Epidermal melanocyte (primary cell): ENCODE results near the gene SNX20.

ENCODE experiments used
- DNase-seq: peaks from one replicate; pipeline ENCODE4 v3.0.0; 2011; ENCODE audit warnings: low spot score; ENCODE audit not compliant: insufficient read length

The SNX20 gene

DNA sequence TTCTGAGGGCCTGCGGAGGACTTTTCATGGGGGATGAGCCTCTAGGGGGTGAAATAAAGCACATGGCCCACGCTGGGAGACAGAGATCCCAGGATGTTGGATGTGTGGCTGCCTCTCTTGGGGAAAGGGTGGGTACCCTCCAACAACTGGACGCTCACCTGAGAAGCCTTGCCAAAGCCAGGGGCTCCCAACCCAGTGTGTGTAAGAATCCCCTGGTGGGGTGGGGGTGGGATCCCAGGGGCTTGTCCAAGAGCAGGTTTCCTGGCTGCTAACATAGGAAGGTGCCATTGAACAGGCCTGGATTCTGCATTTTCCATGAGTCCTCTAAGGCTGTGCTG, 587 bp downstream of the SNX20 start:
- no peak for DNase-seq

DNA sequence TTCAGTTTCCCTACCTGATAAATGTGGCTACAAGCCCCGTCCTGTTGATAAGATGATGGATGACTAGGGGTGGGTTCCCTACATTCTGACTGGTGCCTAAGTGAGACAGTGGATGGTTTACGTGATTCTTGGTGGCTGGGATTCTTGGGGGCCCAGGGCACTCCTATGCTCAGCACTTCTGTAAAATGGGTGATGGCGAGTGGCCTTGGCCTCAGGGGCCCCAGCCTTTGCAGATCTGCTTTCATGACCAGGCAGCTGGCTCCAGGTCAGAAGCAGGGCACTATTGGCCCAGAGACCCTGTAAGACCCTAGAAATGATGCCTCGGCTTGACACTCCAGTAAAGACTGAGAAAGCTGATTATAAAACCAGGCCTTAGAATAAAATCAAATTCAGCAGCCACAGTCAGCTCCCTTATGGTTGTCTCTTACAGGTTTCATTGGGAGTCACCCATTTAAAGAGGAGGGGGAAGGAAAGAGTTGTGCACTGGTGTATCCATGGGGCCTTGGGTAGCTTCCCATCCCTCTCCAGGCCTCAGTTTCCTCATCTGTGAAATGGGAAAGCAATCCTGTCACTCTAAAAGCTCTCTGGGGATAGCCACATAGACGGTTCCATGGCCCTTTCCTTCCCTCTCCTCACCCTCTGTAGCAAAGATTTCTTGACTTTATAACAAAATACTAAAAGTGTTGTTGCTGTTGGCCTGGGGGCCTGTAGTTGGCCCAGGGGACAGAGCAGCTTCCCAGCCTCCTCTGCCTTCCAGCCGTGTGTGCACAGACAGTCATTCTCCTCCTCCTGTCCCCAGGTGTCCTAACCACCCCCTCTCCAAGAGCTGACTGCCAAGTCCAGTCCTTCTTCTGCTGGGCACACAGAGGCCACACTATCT, 1.2 kb downstream of the SNX20 start:
- no peak for DNase-seq

DNA sequence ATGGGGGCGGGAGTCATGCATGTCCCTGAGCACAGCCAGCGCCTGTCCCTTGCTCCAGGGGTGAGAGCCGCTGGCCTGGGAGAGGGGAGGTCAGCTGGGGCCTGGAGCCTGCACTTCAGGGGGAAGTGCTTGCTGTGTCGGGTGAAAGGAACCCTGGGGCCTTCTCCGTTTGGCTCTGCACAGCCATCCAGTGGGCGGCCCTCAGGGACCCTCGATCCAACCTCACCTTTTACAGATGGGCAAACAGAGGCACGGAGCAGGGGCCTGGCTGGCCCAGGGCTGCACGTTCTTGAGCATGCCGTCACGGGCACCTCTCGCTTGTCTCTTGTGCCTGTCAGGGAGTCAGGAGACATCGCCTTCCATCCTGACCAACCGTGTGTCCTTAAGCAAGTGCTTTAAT, 1.8 kb downstream of the SNX20 start:
- DNase-seq = no peak

DNA sequence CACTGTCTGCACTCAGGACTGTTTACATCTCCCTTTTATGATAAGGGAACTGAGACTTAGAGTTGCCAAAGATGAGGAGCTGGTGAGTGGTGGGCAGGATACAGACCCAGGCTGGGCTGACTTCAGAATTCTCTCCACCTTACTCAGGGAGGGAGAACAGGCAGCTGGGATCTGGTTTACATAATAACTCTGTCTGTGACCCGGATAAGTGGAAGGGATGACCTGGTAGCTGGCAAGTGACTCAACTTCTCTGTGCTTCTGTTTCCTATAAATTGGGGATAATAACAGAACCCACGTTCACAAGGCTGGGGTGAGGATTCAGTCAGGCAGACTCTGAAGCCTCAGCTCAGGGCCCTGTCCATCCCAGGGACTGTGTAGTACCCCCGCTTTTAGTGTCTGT, 2.6 kb downstream of the SNX20 start:
- DNase-seq = no peak

DNA sequence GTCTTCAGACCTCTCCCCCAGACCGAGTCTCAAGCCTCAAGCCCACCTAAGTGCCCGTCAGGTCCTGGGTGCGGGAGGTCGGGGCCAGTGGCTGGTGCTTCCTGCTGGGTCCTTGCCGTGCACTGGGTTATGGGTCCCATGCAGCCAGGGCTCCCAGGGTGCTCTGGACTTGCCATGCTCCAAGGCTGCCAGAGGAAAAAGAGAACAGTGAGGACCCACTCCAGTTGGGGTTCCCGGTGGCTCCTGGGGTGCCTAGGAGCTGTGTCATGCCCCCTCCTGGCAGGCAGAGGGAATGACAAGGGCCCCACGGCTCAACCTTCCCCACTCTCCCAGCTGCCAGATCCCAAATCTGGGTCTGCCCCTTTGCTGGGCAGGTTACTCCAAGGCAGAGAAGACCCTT, 3.8 kb downstream of the SNX20 start:
- no peak for DNase-seq

DNA sequence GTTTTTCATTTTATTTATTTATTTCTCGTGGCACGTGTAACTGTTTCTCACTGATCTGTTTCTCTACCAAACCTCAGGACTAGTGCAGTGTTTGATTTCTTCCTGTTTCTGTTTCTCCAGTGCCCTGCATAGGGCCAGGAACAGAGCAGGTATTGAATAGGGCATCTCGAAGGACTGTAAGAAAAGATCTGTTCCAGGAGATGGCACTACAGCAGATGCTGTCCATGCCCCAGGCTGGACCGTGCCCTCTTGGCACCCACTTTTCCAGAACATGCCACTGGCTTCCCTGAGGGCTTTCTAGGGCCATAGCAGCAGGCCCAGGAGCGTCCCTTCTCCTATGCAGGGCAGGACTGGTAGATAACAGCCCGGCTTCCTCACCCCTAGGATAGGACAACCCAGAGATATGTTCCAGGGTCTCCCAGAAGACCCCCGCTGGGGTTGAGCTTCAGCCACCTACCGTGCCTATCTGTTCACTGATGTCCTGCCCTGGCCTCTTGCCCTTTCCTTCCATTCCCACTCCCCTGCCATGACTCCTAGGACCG, 4.4 kb downstream of the SNX20 start:
- DNase-seq = no peak

DNA sequence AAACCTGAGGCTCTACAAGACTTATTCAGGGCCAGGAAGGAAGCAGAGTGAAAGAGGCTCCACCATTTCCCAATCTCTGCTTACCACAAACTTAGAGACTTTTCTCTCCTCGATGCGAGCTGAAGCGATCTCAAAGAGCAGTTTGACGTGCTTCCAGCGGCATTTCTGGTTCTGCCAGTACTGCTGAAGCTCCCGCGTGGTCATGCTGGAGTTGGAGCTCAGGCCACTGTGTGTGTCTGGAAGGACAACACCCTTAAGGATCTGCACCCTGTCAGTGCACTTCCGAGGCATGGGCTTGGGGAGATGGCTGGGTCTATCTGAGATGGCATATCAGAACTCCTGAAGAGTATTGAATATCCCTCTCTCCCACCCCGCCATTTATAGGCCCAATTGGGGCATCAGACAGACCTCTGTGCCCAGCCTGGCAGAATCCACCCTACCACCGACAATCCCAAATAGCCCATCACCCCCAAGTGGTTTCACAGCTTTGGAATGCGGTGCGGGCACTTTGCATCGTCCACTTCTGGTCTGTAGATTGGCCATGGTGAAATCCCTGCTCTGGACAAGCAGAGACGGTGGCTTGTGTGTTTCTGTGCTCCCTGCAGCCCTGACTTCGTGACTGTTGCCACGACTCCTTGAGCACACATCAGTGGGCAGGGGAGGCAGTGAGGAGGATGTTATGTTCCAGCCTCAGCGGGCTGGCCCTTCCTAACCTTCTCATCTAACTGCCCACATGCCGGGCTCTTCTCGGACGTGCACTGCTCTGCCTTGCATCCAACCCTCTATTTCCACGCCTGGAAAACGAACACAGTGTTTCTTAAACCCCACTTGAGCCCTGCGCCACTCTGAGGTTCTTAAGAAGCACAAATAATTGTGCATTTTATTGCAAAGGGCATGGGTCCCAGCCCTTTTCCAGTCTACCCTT, 5.2 kb downstream of the SNX20 start:
- DNase-seq = no peak

DNA sequence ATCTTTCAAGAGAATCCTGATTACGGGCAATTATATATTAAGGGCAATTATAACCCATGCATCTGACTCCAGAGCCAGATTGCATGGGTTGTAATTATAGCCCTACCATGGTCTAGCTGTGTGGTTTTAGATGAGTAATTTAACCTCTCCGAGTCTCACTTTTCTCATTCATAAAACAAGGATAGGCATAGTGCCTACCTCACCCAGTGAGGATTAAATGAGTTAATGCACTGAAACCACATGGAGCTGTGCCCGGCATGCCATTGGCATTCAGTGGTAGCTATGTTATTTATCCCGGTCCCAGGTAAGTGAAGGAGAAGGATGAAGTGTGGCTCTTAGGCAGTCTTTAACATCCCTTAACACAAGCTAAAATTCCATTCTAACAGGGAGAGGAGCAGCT, 6.3 kb downstream of the SNX20 start:
- no peak for DNase-seq

DNA sequence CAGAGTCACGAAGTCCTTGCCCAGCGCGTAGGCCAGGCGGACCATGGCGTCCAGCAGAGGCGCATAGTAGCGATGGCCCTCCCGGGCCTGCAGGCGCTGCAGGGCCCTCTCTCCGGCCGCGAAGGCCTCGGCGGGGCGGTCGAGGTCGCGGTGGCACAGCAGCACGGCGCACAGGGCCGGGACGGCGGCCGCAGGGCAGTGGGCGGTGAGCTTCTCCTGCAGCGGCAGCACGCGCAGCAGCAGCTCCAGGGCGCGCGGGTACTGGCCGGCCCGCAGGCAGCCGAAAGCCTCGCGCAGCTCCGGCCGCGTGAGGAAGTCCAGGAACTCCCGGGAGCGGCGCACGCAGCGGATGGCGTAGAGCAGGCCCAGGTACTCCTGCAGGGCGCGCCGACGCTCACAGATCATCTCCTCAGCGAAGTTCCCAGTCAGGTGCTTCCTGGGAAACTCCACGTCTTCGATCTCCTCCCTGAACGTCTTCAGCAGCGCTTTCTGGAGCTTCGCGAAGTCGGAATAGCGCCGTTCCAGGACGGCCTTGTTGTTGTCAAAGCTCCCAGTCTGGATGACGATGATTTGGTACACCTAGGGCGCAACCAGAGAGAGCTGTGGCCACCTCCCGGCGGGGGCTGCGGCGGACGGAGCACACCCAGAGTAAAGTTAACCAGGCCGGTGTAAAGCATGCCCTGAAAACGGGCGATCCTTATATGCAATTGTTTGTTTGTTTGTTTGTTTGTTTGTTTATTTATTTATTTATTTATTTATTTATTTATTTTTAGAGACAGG, 7.4 kb downstream of the SNX20 start:
- DNase-seq = no peak

DNA sequence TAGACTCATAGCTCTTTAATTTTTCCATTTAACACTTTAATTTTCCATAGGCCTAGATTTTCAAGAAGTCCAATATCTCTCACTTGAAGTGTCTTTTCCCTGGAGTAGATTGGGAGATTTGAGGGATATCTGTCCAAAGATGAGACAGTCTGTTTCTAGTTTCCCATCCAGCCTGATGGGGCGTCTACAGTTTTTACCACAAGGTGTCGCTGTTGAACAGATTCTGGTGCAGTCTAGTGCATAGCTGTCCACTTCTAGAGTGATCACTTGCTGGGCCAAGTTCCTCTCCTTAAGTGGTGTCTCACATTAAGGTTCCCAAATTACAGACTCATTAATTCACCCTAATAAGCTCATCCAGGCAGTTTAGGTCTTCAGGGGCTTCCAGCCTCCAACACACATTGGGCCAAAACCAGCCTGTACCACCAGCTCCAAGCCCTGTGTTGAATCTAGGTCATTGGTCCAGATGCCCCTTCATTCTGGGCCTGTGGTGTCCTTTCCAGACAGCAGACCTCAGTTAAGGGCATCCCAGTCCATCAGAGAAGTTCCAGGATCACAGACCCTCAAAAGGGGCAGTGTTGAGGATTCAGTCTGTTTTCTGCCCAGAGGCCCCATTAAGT, 9.4 kb downstream of the SNX20 start:
- no peak for DNase-seq

DNA sequence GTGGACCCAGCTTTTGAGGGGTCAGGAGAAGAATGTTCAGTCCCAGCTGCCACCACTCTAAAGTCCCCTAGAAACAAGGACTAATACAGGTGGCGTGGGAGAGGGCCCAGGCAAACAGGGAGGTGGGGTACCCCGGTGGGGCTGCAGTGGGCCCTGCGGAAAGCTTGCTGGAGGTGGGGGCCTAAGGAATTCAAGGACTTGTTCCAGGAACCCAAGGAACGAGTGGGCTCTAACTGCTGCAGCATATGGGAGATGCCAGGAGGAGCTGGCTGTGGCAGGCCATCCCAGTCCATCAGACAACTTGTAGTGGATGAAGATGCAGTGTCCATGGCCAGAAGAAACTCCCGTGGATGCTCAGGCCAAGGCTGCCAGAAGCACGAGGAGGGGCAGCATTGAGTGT, 10.6 kb downstream of the SNX20 start:
- DNase-seq = no peak

DNA sequence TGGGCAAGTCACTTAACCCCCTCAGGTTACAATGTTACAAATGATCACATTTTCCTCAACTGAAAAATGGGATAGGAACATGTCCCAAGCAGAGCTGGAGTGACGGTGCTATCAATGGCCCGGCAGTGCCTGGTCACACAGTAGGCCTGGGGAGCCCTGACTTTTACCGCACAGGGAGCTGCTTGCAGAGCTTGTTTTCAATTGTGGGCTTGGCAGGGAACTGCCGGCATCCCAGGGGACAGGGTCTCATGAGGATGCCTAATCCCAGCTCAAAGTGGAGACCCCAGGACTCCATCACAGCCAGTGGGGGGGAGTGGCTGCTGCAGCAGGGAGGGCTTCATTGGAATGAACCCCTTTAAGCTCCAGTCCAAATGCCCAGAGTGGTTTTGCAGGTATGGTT, 11.4 kb downstream of the SNX20 start:
- no peak for DNase-seq

DNA sequence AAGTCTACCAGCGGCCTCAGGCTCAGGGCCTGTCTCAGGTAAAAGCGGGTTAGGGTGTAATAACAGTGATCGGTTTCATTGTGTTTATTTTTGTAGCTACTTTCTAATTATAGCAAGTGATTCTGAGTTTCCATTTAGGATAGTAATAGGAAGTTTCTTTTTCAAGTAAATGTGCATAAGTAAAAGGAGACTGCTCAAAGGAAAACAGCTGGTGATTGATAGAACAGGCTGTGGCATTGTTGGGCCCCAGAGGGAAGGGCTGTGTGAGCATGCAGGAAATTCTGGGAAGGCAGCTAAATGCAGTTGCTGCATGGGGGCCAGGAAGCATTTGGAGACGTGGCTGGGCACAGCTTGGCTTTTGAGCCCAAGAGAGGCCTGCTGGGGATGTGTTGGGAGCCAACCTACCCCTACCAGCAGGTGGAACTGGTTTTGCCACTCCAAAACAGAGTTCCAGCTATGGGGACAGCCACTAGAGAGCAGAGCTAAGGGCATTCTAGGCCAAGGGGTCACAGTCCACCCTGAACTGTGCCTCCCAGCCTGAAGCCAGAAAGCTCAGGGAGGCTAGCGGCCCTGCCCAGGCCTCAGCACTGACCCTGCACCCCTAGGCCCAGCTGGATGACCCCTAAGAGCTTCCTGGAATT, 12.6 kb downstream of the SNX20 start:
- DNase-seq = no peak

DNA sequence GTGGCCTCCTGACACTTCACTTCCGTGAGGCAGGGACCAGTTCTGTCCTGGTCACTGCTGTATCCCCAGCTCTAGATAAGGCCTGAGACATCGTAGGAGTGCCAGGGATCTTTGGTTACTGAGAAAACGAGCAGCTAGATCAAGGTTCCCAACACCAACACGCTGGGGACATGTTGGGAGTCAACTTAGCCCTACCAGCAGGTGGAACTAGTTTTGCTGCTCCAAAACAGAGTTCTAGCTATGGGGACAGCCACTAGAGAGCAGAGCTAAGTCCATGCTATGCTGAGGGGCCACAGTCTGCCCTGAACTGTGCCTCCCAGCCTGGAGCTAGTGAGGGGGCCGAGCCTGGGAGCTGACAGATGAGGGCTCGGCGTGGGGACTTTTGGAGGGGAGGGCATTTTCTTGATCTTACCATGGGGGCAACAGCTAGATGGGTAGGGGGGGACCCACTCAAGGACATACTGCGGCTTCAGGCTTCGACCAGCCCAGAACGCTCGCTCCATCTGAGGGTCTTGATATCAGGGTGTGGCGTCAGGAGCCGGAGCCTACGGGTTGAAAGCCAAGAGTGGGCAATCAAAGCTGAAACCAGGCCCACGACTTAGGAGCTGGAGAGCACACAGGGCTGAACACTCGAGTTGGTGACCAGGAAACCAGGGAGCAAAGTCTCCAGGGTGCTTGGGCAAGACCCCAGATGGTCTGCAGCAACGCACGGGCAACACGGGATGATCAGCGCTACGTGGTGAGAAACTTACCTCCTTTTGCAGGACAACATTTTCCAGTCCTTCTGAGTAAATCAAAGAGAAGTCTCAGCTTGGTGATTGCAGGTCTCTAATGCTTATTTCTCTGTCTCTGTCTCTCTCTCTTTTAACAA, 13.4 kb downstream of the SNX20 start:
- DNase-seq = no peak

DNA sequence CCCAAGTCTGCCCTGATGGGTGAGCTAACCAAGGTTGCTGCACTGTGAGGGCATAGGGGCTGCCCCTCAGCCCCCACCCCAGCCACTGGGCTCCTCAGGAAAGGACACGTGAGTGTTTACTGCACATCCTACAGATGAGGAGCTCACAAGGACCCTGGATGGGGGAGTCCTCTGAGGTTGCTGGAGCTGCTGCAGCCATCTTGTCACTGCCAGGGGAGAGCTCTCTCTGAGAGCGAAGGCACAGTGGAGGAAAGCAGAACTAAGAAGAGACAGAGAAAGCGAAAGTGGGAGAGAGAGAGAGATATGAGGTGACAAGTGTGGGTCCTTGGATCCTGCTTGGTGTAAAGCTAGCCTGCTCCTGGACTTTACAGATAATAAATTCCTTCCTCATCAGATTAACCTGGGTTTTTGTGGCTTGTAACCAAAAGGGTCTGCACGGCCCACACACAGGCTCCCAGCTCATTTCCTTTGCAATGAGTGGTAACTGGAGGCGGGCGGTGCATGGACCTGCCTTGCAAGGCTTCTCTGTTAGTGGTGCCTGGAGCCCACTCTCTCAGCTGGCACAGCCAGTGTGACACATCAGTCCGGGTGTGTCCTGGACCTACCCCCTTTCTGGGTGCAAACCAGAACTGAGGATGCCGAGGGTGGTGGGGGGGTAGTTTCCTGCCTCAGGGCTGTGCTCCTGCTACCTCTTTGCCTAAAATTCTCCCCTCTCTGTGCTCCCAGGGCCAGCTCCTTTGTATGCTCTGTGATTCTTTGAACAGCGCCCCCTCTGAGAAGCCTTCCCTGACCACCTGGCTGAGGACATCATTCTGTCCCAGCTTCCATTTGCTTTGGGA, 14.2 kb downstream of the SNX20 start:
- no peak for DNase-seq

DNA sequence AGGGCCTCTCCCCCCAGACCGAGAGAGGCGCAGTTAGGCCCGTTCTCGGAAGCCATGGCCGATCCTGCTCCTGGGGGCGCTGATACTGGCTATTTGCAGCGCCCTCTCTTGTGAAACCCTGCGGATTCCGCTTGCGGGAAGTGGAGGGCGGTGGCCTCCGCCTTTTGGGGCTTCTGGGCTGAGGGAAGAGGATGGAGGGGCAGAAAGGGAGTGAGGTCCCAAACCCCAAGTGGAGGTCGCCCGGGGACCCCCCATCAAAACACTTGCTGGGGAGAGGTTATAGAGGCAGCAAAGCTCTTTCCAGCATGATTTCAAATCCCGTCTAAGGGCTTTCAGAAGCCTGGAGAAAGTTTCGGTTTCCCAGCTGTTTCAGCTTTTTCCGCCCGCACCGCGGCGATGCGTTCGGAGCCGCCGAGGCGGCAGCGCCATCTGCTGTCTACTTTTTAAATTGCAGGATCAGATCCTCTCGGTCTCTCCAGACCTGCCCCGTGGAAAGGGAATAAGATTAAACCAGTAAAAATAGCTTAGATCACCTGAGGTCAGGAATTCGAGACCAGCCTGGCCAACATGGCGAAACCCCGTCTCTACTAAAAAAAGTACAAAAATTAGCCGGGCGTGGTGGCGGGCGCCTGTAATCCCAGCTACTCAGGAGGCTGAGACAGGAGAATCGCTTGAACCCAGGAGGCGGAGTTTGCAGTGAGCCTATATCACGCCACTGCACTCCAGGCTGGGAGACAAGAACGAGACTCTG, 15.8 kb downstream of the SNX20 start:
- peak; percentile 75 for DNase-seq

DNA sequence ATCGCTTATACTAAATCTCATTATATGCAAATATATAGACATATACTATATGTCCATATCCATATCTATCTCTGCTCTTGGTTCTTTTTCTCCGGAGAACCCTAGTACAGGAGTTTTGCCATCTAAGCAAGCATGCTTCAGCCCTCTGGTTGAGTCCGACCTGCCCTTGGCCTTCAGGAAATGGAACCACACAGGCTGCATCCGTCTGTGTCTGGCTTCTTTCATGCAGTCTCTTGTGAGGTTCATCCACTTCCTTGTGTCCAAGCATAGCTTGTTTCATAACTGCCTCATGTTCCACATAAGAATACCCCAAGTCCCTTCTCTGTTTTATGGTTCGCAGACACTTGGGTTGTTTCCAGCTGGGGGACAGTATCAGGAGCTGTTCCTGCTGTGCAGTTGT, 16.8 kb downstream of the SNX20 start:
- no peak for DNase-seq
